ENCODE measurements around the gene HOXA3.

The HOXA3 gene

GRCh38 chr7:27095897-27096767, 56.3 kb downstream of the HOXA3 start, which contains the start of gene HOXA1:
HOXA1 (minus strand) TSS chr7:27096000; CDS start chr7:27095912, 88 bp downstream.
- DNase-seq (ENCODE audit: low read depth in 1 of 2, low spot score in 1 of 2), result peak; percentile 70 to 83
- Histone ChIP-seq H3K4me3 (replicated peaks; ENCODE audit: insufficient read depth, low read length) (peak within 1 kb of the TSS; percentile 97), H3K27ac (replicated peaks) (peak within 1 kb of the TSS; percentile 54), H3K27me3 (ENCODE audit: insufficient read depth, poor library complexity, severe bottlenecking) (peaks cover 16% of the 10 kb centered on the region)
- TF ChIP-seq SPI1 (IDR thresholded peaks at IDR 0.05; ENCODE audit: borderline replicate concordance, low read depth), result no peak
- no peak for TF ChIP-seq GABPA (IDR thresholded peaks at IDR 0.05; ENCODE audit: low read depth)
- TF ChIP-seq POLR2AphosphoS5 (IDR thresholded peaks at IDR 0.05; ENCODE audit: low read depth), result no peak
- TF ChIP-seq REST (IDR thresholded peaks at IDR 0.05; ENCODE audit: insufficient replicate concordance, low read depth), result no peak
- no peak for TF ChIP-seq CTCF (IDR thresholded peaks at IDR 0.05; ENCODE audit: insufficient read depth, low read length)

GRCh38 chr7:27095050-27095896, 57.1 kb downstream of the HOXA3 start:
- peak; percentile 7 to 20 for DNase-seq (ENCODE audit: low read depth in 1 of 2, low spot score in 1 of 2)
- TF ChIP-seq REST (IDR thresholded peaks at IDR 0.05; ENCODE audit: insufficient replicate concordance, low read depth), result no peak
- no peak for TF ChIP-seq POLR2AphosphoS5 (IDR thresholded peaks at IDR 0.05; ENCODE audit: low read depth)
- TF ChIP-seq GABPA (IDR thresholded peaks at IDR 0.05; ENCODE audit: low read depth), result no peak
- no peak for TF ChIP-seq SPI1 (IDR thresholded peaks at IDR 0.05; ENCODE audit: borderline replicate concordance, low read depth)
- no peak for TF ChIP-seq CTCF (IDR thresholded peaks at IDR 0.05; ENCODE audit: insufficient read depth, low read length)
- Histone ChIP-seq H3K27me3 (ENCODE audit: insufficient read depth, poor library complexity, severe bottlenecking) (peaks cover 23% of the 10 kb centered on the region), H3K4me3 (replicated peaks; ENCODE audit: insufficient read depth, low read length) (peak overlapping the region; percentile 97), H3K27ac (replicated peaks) (no peak overlapping the region)

- DNase-seq (ENCODE audit: low read depth in 1 of 2, low spot score in 1 of 2), result no peak
- no peak overlapping the region for H3K27ac ChIP-seq (replicated peaks)
- peaks cover 27% of the 10 kb centered on the region for H3K27me3 ChIP-seq (ENCODE audit: insufficient read depth, poor library complexity, severe bottlenecking)
- no peak overlapping the region for H3K4me3 ChIP-seq (replicated peaks; ENCODE audit: insufficient read depth, low read length)
- TF ChIP-seq CTCF (IDR thresholded peaks at IDR 0.05; ENCODE audit: insufficient read depth, low read length) (no peak), POLR2AphosphoS5 (IDR thresholded peaks at IDR 0.05; ENCODE audit: low read depth) (no peak), REST (IDR thresholded peaks at IDR 0.05; ENCODE audit: insufficient replicate concordance, low read depth) (no peak), SPI1 (IDR thresholded peaks at IDR 0.05; ENCODE audit: borderline replicate concordance, low read depth) (no peak), GABPA (IDR thresholded peaks at IDR 0.05; ENCODE audit: low read depth) (no peak)
Observed at GRCh38 chr7:27094304-27095049, 57.9 kb downstream of the HOXA3 start.

Data from HL-60 (cell line).